HCT116 (cell line): ENCODE data around the gene CASP8. TPM values are rescaled to one million over a fixed set of nuclear protein-coding genes. Genes with fewer than 3 reads are reported as not detected.

Source experiments
- ATAC-seq: fragments of 200-7000 bp; cut with Tn5 transposase; 2 replicates; pipeline ENCODE4 v1.9.1; 2020; ENCODE audit warnings: mild to moderate bottlenecking, moderate library complexity
- BruUV-seq: library from RNA; stranded (reverse); fragments of 400-500 nt; replicated peaks from 2 replicates; lab custom pipeline; 2021; lab: Mats Ljungman, UMichigan
- CTCF ChIA-PET: fragments of 300-600 bp; sonication (Branson Sonifier 250); formaldehyde crosslinking; loops from one replicate; lab custom pipeline; 2021; ENCODE audit warnings: antibody characterized with exemption; lab: Charles Lee
- POLR2A ChIA-PET: fragments of 300-600, 350-600 bp; sonication (Branson Sonifier 250); formaldehyde crosslinking; loops from one replicate; lab custom pipeline; 2021; ENCODE audit warnings: antibody characterized with exemption; lab: Charles Lee
- RAD21 ChIA-PET, 2 experiments: fragments of 300-600 bp; sonication (Branson Sonifier 250); formaldehyde crosslinking; loops; one replicate each; lab custom pipeline; 2023; ENCODE audit warnings: low total read pairs in 2 of 2; ENCODE audit not compliant: uncharacterized antibody in 2 of 2, unreplicated experiment in 2 of 2, low non-redundant PET in 1 of 2; lab: Charles Lee
- DNase-seq: peaks from one replicate; pipeline ENCODE4 v3.0.0-alpha.2; 2010; ENCODE audit warnings: low read depth, low spot score
- H2AFZ ChIP-seq: fragments of 200-600 bp; shearing (Covaris generic), sonication (generic); 2 replicates; pipeline ENCODE4 v1.6.1; 2017; ENCODE audit warnings: low read depth, mixed run types, mixed read lengths, antibody characterized with exemption, low read length; ENCODE audit not compliant: poor library complexity, severe bottlenecking
- H3K27ac ChIP-seq: 2 replicates; pipeline ENCODE4 v1.5.1; 2012; ENCODE audit warnings: low read depth, low read length
- H3K27me3 ChIP-seq: fragments of 200-600 bp; sonication (generic); 2 replicates; pipeline ENCODE4 v1.6.1; 2016; ENCODE audit warnings: mixed run types, low read length, mixed read lengths; ENCODE audit not compliant: insufficient read depth
- H3K36me3 ChIP-seq, 2 experiments: fragments of 200-500 bp in 1 of 2; fragments of 200-600 bp in 1 of 2; sonication (Bioruptor generic) in 1 of 2; sonication (generic) in 1 of 2; 2 replicates each; pipeline versions ENCODE4 v1.5.1 to v1.6.1; 2014 to 2016; ENCODE audit warnings: low read length in 2 of 2, inconsistent platforms in 1 of 2, mixed read lengths in 1 of 2, mixed run types in 1 of 2; ENCODE audit not compliant: insufficient read depth in 2 of 2, control insufficient read depth in 1 of 2
- H3K4me1 ChIP-seq, 2 experiments: fragments of 200-600 bp in 1 of 2; sonication (generic) in 1 of 2; 2 replicates each; pipeline versions ENCODE4 v1.5.1 to v1.6.1; 2012 to 2017; ENCODE audit warnings: low read length in 2 of 2, inconsistent platforms in 1 of 2, mild to moderate bottlenecking in 1 of 2, mixed read lengths in 1 of 2, mixed run types in 1 of 2, moderate library complexity in 1 of 2; ENCODE audit not compliant: insufficient read depth in 2 of 2, control insufficient read depth in 1 of 2
- H3K4me2 ChIP-seq: fragments of 200-600 bp; sonication (generic); 2 replicates; pipeline ENCODE4 v1.6.1; 2017; ENCODE audit warnings: mixed run types, low read length, mixed read lengths
- H3K4me3 ChIP-seq, 2 experiments: fragments of 200-600 bp in 1 of 2; sonication (generic) in 1 of 2; replicated peaks in 1 of 2; 2 replicates each; pipeline ENCODE4 v1.5.1; 2011 to 2016; ENCODE audit warnings: low read length in 2 of 2, control low read depth in 1 of 2, low read depth in 1 of 2, mild to moderate bottlenecking in 1 of 2, mixed read lengths in 1 of 2, mixed run types in 1 of 2
- H3K79me2 ChIP-seq: fragments of 200-600 bp; sonication (generic); 2 replicates; pipeline ENCODE4 v1.6.1; 2017; ENCODE audit warnings: mild to moderate bottlenecking, mixed run types, low read length, moderate library complexity, mixed read lengths; ENCODE audit not compliant: insufficient read depth
- H3K9ac ChIP-seq: fragments of 200-600 bp; sonication (generic); 2 replicates; pipeline ENCODE4 v1.6.1; 2016; ENCODE audit warnings: low read length, mixed read lengths
- H3K9me2 ChIP-seq: fragments of 200-600 bp; sonication (generic), shearing (Covaris generic); 2 replicates; pipeline ENCODE4 v1.6.1; 2017; ENCODE audit warnings: mixed run types, mild to moderate bottlenecking, moderate library complexity; ENCODE audit not compliant: insufficient read depth
- H3K9me3 ChIP-seq, 2 experiments: fragments of 200-500 bp in 1 of 2; fragments of 200-600 bp in 1 of 2; sonication (Bioruptor generic) in 1 of 2; sonication (generic) in 1 of 2; 2 replicates each; pipeline ENCODE4 v1.6.1; 2014 to 2017; ENCODE audit warnings: low read length in 2 of 2, mixed read lengths in 2 of 2, inconsistent platforms in 1 of 2, low read depth in 1 of 2, mild to moderate bottlenecking in 1 of 2, mixed run types in 1 of 2, moderate library complexity in 1 of 2; ENCODE audit not compliant: control insufficient read depth in 1 of 2, insufficient read depth in 1 of 2
- H4K20me1 ChIP-seq: fragments of 200-600 bp; sonication (generic), shearing (Covaris generic); 2 replicates; pipeline ENCODE4 v1.6.1; 2017; ENCODE audit warnings: mixed run types, mild to moderate bottlenecking, moderate library complexity; ENCODE audit not compliant: insufficient read depth
- CBX3 ChIP-seq: IDR thresholded peaks from 2 replicates; pipeline ENCODE4 v1.6.1; 2012; ENCODE audit warnings: low read depth
- CEBPB ChIP-seq: IDR thresholded peaks from 2 replicates; pipeline ENCODE4 v1.6.1; 2012; ENCODE audit warnings: low read depth
- CTCF ChIP-seq, 3 experiments: fragments of 200-600 bp in 1 of 3; sonication (generic) in 1 of 3; IDR thresholded peaks in 2 of 3; conservative IDR thresholded peaks in 1 of 3; 2 replicates each; pipeline ENCODE4 v1.5.1; 2012 to 2017; ENCODE audit warnings: low read depth in 2 of 3, low read length in 2 of 3, antibody characterized with exemption in 1 of 3, borderline replicate concordance in 1 of 3, control low read depth in 1 of 3, mild to moderate bottlenecking in 1 of 3, mixed read lengths in 1 of 3, mixed run types in 1 of 3, moderate library complexity in 1 of 3; ENCODE audit not compliant: insufficient read depth in 1 of 3
- EGR1 ChIP-seq: IDR thresholded peaks from 2 replicates; pipeline ENCODE4 v1.6.1; 2012; ENCODE audit warnings: low read depth
- ELF1 ChIP-seq: IDR thresholded peaks from 2 replicates; pipeline ENCODE4 v1.6.1; 2012; ENCODE audit warnings: low read depth, borderline replicate concordance
- EZH2 ChIP-seq: fragments of 200-600 bp; sonication (generic); IDR thresholded peaks from 2 replicates; pipeline ENCODE4 v1.6.1; 2017; ENCODE audit warnings: antibody characterized with exemption, mixed run types
- EZH2phosphoT487 ChIP-seq: fragments of 200-600 bp; IDR thresholded peaks from 2 replicates; pipeline ENCODE4 v1.6.1; 2018; ENCODE audit warnings: antibody characterized with exemption, borderline replicate concordance
- FOSL1 ChIP-seq: IDR thresholded peaks from 2 replicates; pipeline ENCODE4 v1.6.1; 2012; ENCODE audit warnings: low read depth
- JUND ChIP-seq: IDR thresholded peaks from 2 replicates; pipeline ENCODE4 v1.6.1; 2012
- MAX ChIP-seq: IDR thresholded peaks from 2 replicates; pipeline ENCODE4 v1.6.1; 2012
- POLR2A ChIP-seq: IDR thresholded peaks from 2 replicates; pipeline ENCODE4 v1.7.0; 2011; ENCODE audit warnings: borderline replicate concordance; ENCODE audit not compliant: insufficient read depth, insufficient read length; ENCODE audit errors: extremely low read depth
- POLR2AphosphoS5 ChIP-seq: IDR thresholded peaks from 2 replicates; pipeline ENCODE4 v1.6.1; 2011; ENCODE audit warnings: mild to moderate bottlenecking, low read depth, low read length, moderate library complexity
- SRF ChIP-seq: IDR thresholded peaks from 2 replicates; pipeline ENCODE4 v1.6.1; 2012; ENCODE audit warnings: low read depth
- TCF7L2 ChIP-seq: IDR thresholded peaks from 2 replicates; pipeline ENCODE4 v1.7.0; 2011; ENCODE audit warnings: borderline replicate concordance, inconsistent platforms; ENCODE audit not compliant: insufficient read depth, insufficient read length; ENCODE audit errors: extremely low read depth
- YY1 ChIP-seq: IDR thresholded peaks from 2 replicates; pipeline ENCODE4 v1.6.1; 2011; ENCODE audit warnings: low read length, low read depth, moderate library complexity, mild to moderate bottlenecking; ENCODE audit not compliant: insufficient replicate concordance; ENCODE audit errors: extremely low read depth
- ZFX ChIP-seq: fragments of 450-650 bp; IDR thresholded peaks from 2 replicates; pipeline ENCODE4 v1.6.1; 2017
- intact Hi-C: fragments of 100-400 bp; cut with micrococcal nuclease; formaldehyde crosslinking; loops from 2 replicates; pipeline ENCODE4 v1.10.0; 2022
- total RNA-seq: library from RNA; stranded (reverse); gene quantifications from one replicate; pipeline ENCODE4 v1.2.1, GENCODE V29; 2021; ENCODE audit not compliant: unreplicated experiment

Gene CASP8
- total RNA-seq, 1 experiment from 2014 or later = 29.6 TPM

- no peak for DNase-seq
- H4K20me1 ChIP-seq = no peaks in the 10 kb centered on the region
- H3K36me3 ChIP-seq = no peaks in the 10 kb centered on the region
- no peak overlapping the region for H3K4me2 ChIP-seq
- no TSS peak for BruUV-seq
- H3K27ac ChIP-seq = no peak overlapping the region
- TF ChIP-seq ELF1 (no peak), CEBPB (no peak), POLR2AphosphoS5 (no peak), FOSL1 (no peak), JUND (no peak), MAX (no peak), ZFX (no peak), EZH2 (no peak), POLR2A (no peak), EZH2phosphoT487 (no peak), SRF (no peak), EGR1 (no peak), TCF7L2 (no peak), YY1 (no peak), CTCF (IDR thresholded peaks at IDR 0.05 in 2 of 3, conservative IDR thresholded peaks at IDR 0.05 in 1 of 3; ENCODE audit: borderline replicate concordance in 1 of 3, insufficient read depth in 1 of 3, low read depth in 2 of 3, low read length in 2 of 3) (no peak), CBX3 (no peak)
- H3K4me3 ChIP-seq = no peak overlapping the region
- no peaks in the 10 kb centered on the region for H3K9me3 ChIP-seq
- CTCF ChIA-PET = no interaction called here
- POLR2A ChIA-PET = no interaction called here
- H3K27me3 ChIP-seq = no peaks in the 10 kb centered on the region
- intact Hi-C loops = no loop called here
- no peak overlapping the region for H2AFZ ChIP-seq
- no peak overlapping the region for H3K9ac ChIP-seq
- H3K4me1 ChIP-seq = no peaks in the 10 kb centered on the region
- no peaks in the 10 kb centered on the region for H3K79me2 ChIP-seq
- H3K9me2 ChIP-seq = no peaks in the 10 kb centered on the region
- no peak for ATAC-seq
- RAD21 ChIA-PET = no interaction called here
Measured at GRCh38 chr2:201327678-201328077, 67.3 kb downstream of the CASP8 start.
